Measurements from ENCODE around the gene RIPOR3. TPM values are rescaled to one million over a fixed set of nuclear protein-coding genes. Genes with fewer than 3 reads are reported as not detected.

Gene RIPOR3
- total and polyA plus RNA-seq, 9 donors, result 3.8 to 9.7 (median 5.8) TPM

- Histone ChIP-seq H3K36me3 (ENCODE audit: control insufficient read depth, insufficient read depth, low read length) (no peaks in the 10 kb centered on the region), H3K4me1 (ENCODE audit: control insufficient read depth, insufficient read depth, low read length) (peaks cover 26% of the 10 kb centered on the region), H3K4me3 (ENCODE audit: low read length) (no peak overlapping the region), H3K27me3 (ENCODE audit: control insufficient read depth, insufficient read depth, low read length) (no peaks in the 10 kb centered on the region), H3K27ac (ENCODE audit: low read length) (no peak overlapping the region), H3K9me3 (replicated peaks; ENCODE audit: control insufficient read depth, low read depth, low read length) (no peaks in the 10 kb centered on the region)
- DNase-seq, result no peak
- WGBS (ENCODE audit: insufficient coverage), result 100% methylated on average over 1 of the region's 6 CpGs
These were observed 31.2 kb downstream of the RIPOR3 start for GRCh38 chr20:50659975-50660670.

GRCh38 chr20:50658804-50659380 is 32.5 kb downstream of the RIPOR3 start:
- Histone ChIP-seq H3K27ac (ENCODE audit: low read length) (no peak overlapping the region), H3K4me3 (ENCODE audit: low read length) (no peak overlapping the region), H3K36me3 (ENCODE audit: control insufficient read depth, insufficient read depth, low read length) (no peaks in the 10 kb centered on the region), H3K27me3 (ENCODE audit: control insufficient read depth, insufficient read depth, low read length) (no peaks in the 10 kb centered on the region), H3K9me3 (replicated peaks; ENCODE audit: control insufficient read depth, low read depth, low read length) (no peaks in the 10 kb centered on the region), H3K4me1 (ENCODE audit: control insufficient read depth, insufficient read depth, low read length) (peaks cover 32% of the 10 kb centered on the region)
- DNase-seq, result no peak
- WGBS (ENCODE audit: insufficient coverage), result 58% methylated on average over 5 of the region's 10 CpGs

GRCh38 chr20:50655311-50655880 is 35.9 kb downstream of the RIPOR3 start:
- peak; percentile 99 for DNase-seq
- H3K4me3 ChIP-seq (ENCODE audit: low read length), result no peak overlapping the region
- WGBS (ENCODE audit: insufficient coverage), result 0% methylated on average over 3 of the region's 16 CpGs
- H3K27me3 ChIP-seq (ENCODE audit: control insufficient read depth, insufficient read depth, low read length), result no peaks in the 10 kb centered on the region
- peak overlapping the region; percentile 98 for H3K27ac ChIP-seq (ENCODE audit: low read length)
- peaks cover 19% of the 10 kb centered on the region for H3K4me1 ChIP-seq (ENCODE audit: control insufficient read depth, insufficient read depth, low read length)
- no peaks in the 10 kb centered on the region for H3K9me3 ChIP-seq (replicated peaks; ENCODE audit: control insufficient read depth, low read depth, low read length)
- no peaks in the 10 kb centered on the region for H3K36me3 ChIP-seq (ENCODE audit: control insufficient read depth, insufficient read depth, low read length)

- Histone ChIP-seq H3K27me3 (ENCODE audit: control insufficient read depth, insufficient read depth, low read length) (no peaks in the 10 kb centered on the region), H3K9me3 (replicated peaks; ENCODE audit: control insufficient read depth, low read depth, low read length) (no peaks in the 10 kb centered on the region), H3K36me3 (ENCODE audit: control insufficient read depth, insufficient read depth, low read length) (no peaks in the 10 kb centered on the region), H3K4me3 (ENCODE audit: low read length) (no peak overlapping the region), H3K27ac (ENCODE audit: low read length) (peak overlapping the region; percentile 98), H3K4me1 (ENCODE audit: control insufficient read depth, insufficient read depth, low read length) (peaks cover 19% of the 10 kb centered on the region)
- WGBS (ENCODE audit: insufficient coverage), result 18% methylated on average over 5 of the region's 6 CpGs
- DNase-seq, result peak; percentile 89
These were observed 36.4 kb downstream of the RIPOR3 start for GRCh38 chr20:50654904-50655303.

- WGBS (ENCODE audit: insufficient coverage), result 63% methylated on average over 6 of the region's 11 CpGs
- Histone ChIP-seq H3K9me3 (replicated peaks; ENCODE audit: control insufficient read depth, low read depth, low read length) (no peaks in the 10 kb centered on the region), H3K4me1 (ENCODE audit: control insufficient read depth, insufficient read depth, low read length) (peaks cover 15% of the 10 kb centered on the region), H3K27me3 (ENCODE audit: control insufficient read depth, insufficient read depth, low read length) (no peaks in the 10 kb centered on the region), H3K4me3 (ENCODE audit: low read length) (no peak overlapping the region), H3K36me3 (ENCODE audit: control insufficient read depth, insufficient read depth, low read length) (no peaks in the 10 kb centered on the region), H3K27ac (ENCODE audit: low read length) (no peak overlapping the region)
- no peak for DNase-seq
These were observed 38.5 kb downstream of the RIPOR3 start for GRCh38 chr20:50652702-50653294.

GRCh38 chr20:50651676-50652075 is 39.7 kb downstream of the RIPOR3 start:
- no peak for DNase-seq
- H3K27me3 ChIP-seq (ENCODE audit: control insufficient read depth, insufficient read depth, low read length), result no peaks in the 10 kb centered on the region
- no peak overlapping the region for H3K27ac ChIP-seq (ENCODE audit: low read length)
- no CpG with 5 or more reads among the region's 4 CpGs for WGBS (ENCODE audit: insufficient coverage)
- H3K4me1 ChIP-seq (ENCODE audit: control insufficient read depth, insufficient read depth, low read length), result peaks cover 15% of the 10 kb centered on the region
- no peak overlapping the region for H3K4me3 ChIP-seq (ENCODE audit: low read length)
- H3K36me3 ChIP-seq (ENCODE audit: control insufficient read depth, insufficient read depth, low read length), result no peaks in the 10 kb centered on the region
- H3K9me3 ChIP-seq (replicated peaks; ENCODE audit: control insufficient read depth, low read depth, low read length), result no peaks in the 10 kb centered on the region

GRCh38 chr20:50649590-50649989 is 41.8 kb downstream of the RIPOR3 start:
- 35% methylated on average over 4 of the region's 5 CpGs for WGBS (ENCODE audit: insufficient coverage)
- Histone ChIP-seq H3K4me3 (ENCODE audit: low read length) (no peak overlapping the region), H3K27ac (ENCODE audit: low read length) (no peak overlapping the region)

DNA sequence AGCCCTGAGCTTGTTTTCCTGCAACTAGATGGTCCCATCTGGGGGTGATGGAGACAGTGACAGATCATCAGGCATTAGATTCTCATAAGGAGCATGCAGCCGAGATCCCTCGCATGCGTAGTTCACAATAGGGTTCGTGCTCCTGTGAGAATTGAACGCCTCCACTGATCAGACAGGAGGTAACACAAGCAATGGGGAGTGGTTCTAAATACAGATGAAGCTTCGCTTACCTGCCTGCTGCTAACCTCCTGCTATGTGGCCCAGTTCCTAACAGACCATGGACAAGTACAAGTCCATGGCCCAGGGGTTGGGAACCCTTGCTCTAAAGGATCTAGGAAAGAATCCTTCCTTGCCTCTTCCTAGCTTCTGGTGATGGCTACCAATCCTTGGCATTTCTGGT is 42.7 kb downstream of the RIPOR3 start:
- no peak overlapping the region for H3K27ac ChIP-seq (ENCODE audit: low read length)
- DNase-seq, result no peak
- WGBS (ENCODE audit: insufficient coverage), result 95% methylated on average over 6 of the region's 6 CpGs
- no peaks in the 10 kb centered on the region for H3K36me3 ChIP-seq (ENCODE audit: control insufficient read depth, insufficient read depth, low read length)
- peaks cover 5% of the 10 kb centered on the region for H3K4me1 ChIP-seq (ENCODE audit: control insufficient read depth, insufficient read depth, low read length)
- no peaks in the 10 kb centered on the region for H3K27me3 ChIP-seq (ENCODE audit: control insufficient read depth, insufficient read depth, low read length)
- no peaks in the 10 kb centered on the region for H3K9me3 ChIP-seq (replicated peaks; ENCODE audit: control insufficient read depth, low read depth, low read length)
- H3K4me3 ChIP-seq (ENCODE audit: low read length), result no peak overlapping the region

More at GRCh38 chr20:50649590-50649989, 41.8 kb downstream of the RIPOR3 start:
- no peaks in the 10 kb centered on the region for H3K9me3 ChIP-seq (replicated peaks; ENCODE audit: control insufficient read depth, low read depth, low read length)
- peaks cover 5% of the 10 kb centered on the region for H3K4me1 ChIP-seq (ENCODE audit: control insufficient read depth, insufficient read depth, low read length)
- no peaks in the 10 kb centered on the region for H3K36me3 ChIP-seq (ENCODE audit: control insufficient read depth, insufficient read depth, low read length)
- no peaks in the 10 kb centered on the region for H3K27me3 ChIP-seq (ENCODE audit: control insufficient read depth, insufficient read depth, low read length)
- peak; percentile 58 for DNase-seq

- H3K4me1 ChIP-seq (ENCODE audit: control insufficient read depth, insufficient read depth, low read length), result peaks cover 5% of the 10 kb centered on the region
- no peak overlapping the region for H3K4me3 ChIP-seq (ENCODE audit: low read length)
- no peaks in the 10 kb centered on the region for H3K9me3 ChIP-seq (replicated peaks; ENCODE audit: control insufficient read depth, low read depth, low read length)
- no peaks in the 10 kb centered on the region for H3K27me3 ChIP-seq (ENCODE audit: control insufficient read depth, insufficient read depth, low read length)
- H3K36me3 ChIP-seq (ENCODE audit: control insufficient read depth, insufficient read depth, low read length), result no peaks in the 10 kb centered on the region
- no peak overlapping the region for H3K27ac ChIP-seq (ENCODE audit: low read length)
- peak; percentile 60 for DNase-seq
- WGBS (ENCODE audit: insufficient coverage), result 25% methylated on average over 1 of the region's 1 CpG
These were observed 44.8 kb downstream of the RIPOR3 start for GRCh38 chr20:50646483-50646996.

Data from muscle of leg (tissue), 11 donors.